Stimulated activated CD4-positive, alpha-beta T cell treated with anti-CD3 and anti-CD28 coated beads, Interleukin-2, amount 100 ng/mL, for 24 hours (primary cell): ENCODE results near the gene MRRF.

Source experiments
- DNase-seq, 2 donors: peaks; one replicate each; pipeline ENCODE4 v3.0.0-alpha.2; 2020

Gene MRRF

GRCh38 chr9:122264360-122265148, at the start of gene MRRF, which contains the start of gene RBM18:
Gene MRRF (plus strand): TSS chr9:122264882. CDS start chr9:122270892, 6,010 bp downstream.
Gene RBM18 (minus strand): TSS chr9:122264840. CDS start chr9:122261492, 3,348 bp downstream.
- peak; percentile 87 to 92 for DNase-seq

GRCh38 chr9:122215663-122216062, 49.0 kb upstream of the MRRF start:
- no peak for DNase-seq

- no peak for DNase-seq
Measured at GRCh38 chr9:122216138-122216797, 48.4 kb upstream of the MRRF start.

GRCh38 chr9:122216798-122217418, 47.8 kb upstream of the MRRF start:
- DNase-seq, result no peak

GRCh38 chr9:122217640-122218039, 47.0 kb upstream of the MRRF start:
- DNase-seq, result no peak

- no peak for DNase-seq
Measured at GRCh38 chr9:122218071-122218934, 46.4 kb upstream of the MRRF start.

DNA sequence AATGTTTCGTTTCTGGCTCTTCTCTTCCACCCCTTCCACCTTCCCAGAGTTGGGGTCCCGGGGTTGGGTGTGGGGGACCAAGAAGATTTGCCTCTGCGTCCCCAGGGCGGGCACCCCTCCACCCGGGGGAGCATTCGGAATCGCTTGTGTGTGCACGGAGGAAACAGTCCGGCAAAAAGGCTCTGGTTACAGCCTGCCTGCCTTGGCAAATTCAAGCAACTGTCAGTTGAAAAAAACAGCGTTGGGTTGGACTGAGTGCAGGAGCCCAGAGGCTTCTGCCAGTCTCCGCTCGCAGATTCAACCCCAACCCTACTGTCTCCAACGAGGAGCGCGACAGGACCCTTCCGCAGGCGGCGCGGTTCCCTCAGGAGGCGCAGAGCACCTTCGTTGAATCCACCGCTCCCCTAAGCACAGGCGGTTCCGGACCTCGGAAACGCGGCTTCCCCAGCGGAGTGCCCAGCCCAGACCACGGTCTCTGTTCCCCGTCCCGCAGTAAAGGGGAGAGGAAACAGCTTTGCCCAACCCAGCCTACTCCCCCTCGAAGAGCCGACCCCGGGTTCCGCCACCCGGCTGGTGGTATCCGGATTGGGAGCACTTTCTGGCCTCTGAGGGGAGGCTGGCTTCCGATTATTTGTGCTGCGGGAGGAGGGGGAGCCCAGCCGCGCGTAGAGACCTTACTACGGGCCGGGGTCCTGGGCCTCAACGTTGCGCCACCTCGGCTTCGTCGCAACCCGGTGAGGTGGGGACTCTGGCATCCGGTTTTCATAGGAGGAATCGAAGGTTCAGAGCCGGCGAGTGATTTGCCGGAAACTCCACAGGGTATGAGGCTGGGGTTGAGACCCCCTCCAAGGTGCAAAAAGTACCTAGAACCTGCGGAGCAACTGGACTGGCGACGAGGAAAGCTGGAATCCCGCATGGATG, 45.5 kb upstream of the MRRF start:
- no peak for DNase-seq

DNA sequence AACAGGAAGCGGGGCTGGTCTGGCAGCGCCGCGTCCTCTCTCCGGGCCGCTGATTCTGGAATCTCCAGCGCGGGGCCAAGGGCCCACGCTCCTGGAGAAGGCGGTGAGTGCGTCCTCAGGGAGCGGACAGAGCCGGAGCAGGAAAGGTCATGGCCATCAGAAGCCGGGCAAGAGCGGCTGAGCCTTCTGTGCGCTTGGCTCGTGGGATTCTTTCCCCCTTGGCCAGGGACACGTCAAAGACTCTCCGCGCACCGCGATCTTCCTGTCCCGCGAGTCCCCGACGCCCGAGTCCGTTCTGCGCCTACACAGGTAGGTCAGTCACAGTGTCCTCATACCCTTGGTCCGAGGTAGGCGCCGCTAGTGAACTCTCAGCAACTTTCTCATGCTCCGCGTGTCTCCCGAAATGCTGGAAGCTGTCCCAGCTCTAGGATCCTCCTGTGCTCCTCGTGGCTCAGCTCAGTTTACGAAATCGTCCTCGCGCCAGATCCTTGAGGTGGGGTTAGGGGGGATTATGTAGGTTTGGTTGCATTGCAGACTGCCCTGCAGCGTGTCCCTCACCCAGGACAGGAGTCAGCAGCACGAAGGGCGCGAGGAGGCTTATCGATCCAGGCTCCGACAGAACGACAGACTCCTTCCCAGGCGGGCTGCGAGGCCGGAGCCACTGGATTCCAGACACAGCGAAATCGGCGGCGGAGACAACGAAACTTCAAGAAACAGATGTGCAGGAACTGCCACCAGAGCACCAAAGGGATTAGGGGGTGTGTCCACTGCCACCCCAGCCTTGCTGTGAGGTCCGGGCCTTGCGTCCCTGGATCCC, 44.6 kb upstream of the MRRF start:
- DNase-seq, result no peak

GRCh38 chr9:122220673-122221182, 44.0 kb upstream of the MRRF start:
- DNase-seq, result no peak

DNA sequence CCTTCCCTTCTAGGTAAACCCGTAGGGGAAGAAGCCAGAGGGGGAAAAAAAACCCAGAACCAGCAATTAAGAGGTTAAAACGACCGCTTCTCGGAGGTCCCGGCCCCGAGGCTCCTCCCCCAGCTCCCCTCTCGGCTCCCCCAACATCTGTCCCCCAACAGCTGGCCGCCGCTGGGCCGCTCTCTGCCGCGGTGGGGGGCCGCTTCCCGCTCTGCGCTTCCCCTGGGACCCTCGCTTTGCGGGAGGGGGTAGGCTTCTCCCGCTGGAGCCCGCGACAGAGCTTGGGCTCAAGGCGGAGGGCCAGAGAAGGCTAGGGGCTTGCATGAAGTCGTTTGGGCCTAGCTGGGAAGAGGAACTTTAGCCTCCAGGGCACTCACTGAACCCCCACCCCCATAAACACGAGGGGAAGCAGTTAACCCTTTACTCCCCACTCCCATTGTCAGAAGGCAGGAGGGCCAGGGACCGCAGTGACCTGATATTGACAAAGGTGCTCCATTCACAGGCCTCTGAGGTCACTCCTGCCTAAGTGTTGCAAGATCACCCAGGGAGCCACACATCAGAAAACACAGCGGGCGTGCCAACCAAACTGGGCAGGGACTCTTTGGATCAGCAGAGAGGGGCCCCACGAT, 43.4 kb upstream of the MRRF start:
- no peak for DNase-seq

DNA sequence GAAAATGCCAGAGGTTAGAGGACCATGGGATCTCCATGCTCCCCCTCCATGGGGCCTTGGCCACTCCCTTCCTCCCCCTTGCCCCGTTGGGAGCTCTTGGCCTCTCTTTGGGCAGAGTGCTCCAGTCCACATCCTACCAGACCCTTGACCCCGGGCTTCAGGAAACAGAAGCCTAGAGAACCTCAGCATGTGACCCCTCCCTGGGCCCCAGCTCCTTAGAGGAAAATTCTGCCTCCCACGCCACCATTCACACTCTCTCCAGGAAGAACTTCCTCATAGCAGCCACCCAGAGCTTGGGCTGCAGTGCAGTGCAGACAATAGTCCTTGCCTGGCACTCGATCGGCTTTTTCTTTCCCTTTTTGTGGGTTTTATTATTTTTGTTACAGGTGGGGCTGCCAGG, 41.9 kb upstream of the MRRF start:
- no peak for DNase-seq

DNA sequence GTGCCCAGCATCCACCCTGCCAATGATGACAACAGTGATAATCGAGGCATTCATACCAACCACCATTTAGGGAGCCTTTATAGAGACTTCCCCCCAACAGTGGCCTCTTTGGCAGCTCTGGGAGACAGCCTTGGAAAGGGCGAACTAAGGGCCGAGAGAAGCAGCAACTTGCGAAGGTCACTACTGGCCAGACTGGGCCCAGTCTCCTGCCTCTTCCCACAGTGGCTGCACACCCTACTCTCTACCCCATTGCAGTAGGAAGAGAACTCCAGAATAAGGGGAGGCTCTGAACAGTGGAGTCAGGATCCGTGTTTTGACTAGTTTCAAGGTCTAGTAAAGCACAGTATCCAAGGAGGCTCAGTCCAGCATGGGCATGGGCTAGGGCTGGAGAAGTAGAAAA, 41.2 kb upstream of the MRRF start:
- DNase-seq, result no peak

- no peak for DNase-seq
Measured at GRCh38 chr9:122225312-122226141, 39.2 kb upstream of the MRRF start.

GRCh38 chr9:122226142-122226757, 38.4 kb upstream of the MRRF start:
- no peak for DNase-seq

GRCh38 chr9:122226758-122227574, 37.7 kb upstream of the MRRF start:
- no peak for DNase-seq

GRCh38 chr9:122227575-122227900, 37.1 kb upstream of the MRRF start:
- no peak for DNase-seq

DNA sequence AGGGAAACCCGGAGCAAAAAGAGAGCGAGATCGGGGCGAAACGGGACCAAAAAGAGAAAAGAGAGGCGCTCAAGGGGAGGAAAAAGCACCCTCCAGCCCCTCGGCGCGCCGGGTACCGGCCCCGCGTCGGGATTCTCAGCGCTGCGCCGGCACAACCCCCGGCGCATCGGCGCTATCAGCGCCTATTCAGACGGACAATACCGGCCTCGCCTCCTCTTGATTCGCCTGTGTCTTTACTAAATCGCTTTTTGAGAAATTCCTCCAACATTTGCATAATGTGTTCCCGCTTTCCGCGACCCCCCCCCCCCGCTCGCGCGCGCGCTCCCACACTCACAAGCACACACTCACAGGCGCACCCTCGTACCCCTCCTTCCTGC, 36.5 kb upstream of the MRRF start:
- DNase-seq, result no peak
